HepG2 (cell line): ENCODE measurements around the gene METTL1. TPM values are rescaled to one million over a fixed set of nuclear protein-coding genes. Genes with fewer than 3 reads are reported as not detected.
A peak's percentile ranks its signal among the peaks of the same experiment; 100 is the strongest.

Source experiments
- ATAC-seq: fragments of 200-7000 bp; cut with Tn5 transposase; 3 replicates; pipeline ENCODE4 v1.9.1; 2020; ENCODE audit warnings: mild to moderate bottlenecking, moderate library complexity
- BruUV-seq: library from RNA; stranded (reverse); fragments of 400-500 nt; replicated peaks from 2 replicates; lab custom pipeline; 2021; lab: Mats Ljungman, UMichigan
- CTCF ChIA-PET: fragments of 300-600 bp; formaldehyde crosslinking; extraction: SDS; loops from one replicate; lab custom pipeline; 2021; ENCODE audit warnings: low total read pairs, inconsistent platforms, low intra/inter-chr PET ratio; lab: Yijun Ruan, JAX
- POLR2A ChIA-PET: fragments of 350-600 bp; sonication (Branson Sonifier 250); formaldehyde crosslinking; loops from one replicate; lab custom pipeline; 2020; ENCODE audit warnings: antibody characterized with exemption, inconsistent platforms; lab: Yijun Ruan, JAX
- DNase-seq: peaks from one replicate; pipeline ENCODE4 v3.0.0-alpha.2; 2015; ENCODE audit warnings: low spot score
- FAIRE-seq: peaks from 3 replicates; lab custom pipeline; 2011; peaks lifted over from hg19 to GRCh38; lab: Jason Lieb, UNC
- H2AFZ ChIP-seq: one replicate; pipeline ENCODE4 v1.6.1; 2011; ENCODE audit warnings: low read length, inconsistent platforms
- H3K27ac ChIP-seq: fragments of 300-600 bp; 3 replicates; pipeline ENCODE4 v1.8.0; 2011; ENCODE audit warnings: mixed run types, mild to moderate bottlenecking, mixed read lengths, low read length, inconsistent platforms; ENCODE audit not compliant: insufficient read depth; ENCODE audit errors: extremely low read length
- H3K27me3 ChIP-seq, 2 experiments: fragments of 200-600 bp in 1 of 2; 2 replicates in 1 of 2; 3 replicates in 1 of 2; pipeline versions ENCODE4 v1.6.0 to v1.8.0; 2011; ENCODE audit warnings: low read length in 2 of 2, mild to moderate bottlenecking in 2 of 2, moderate library complexity in 2 of 2, inconsistent platforms in 1 of 2; ENCODE audit not compliant: insufficient read depth in 2 of 2, control insufficient read depth in 1 of 2
- H3K36me3 ChIP-seq, 2 experiments: fragments of 200-600 bp in 1 of 2; replicated peaks in 1 of 2; 2 replicates in 1 of 2; 3 replicates in 1 of 2; pipeline versions ENCODE4 v1.5.1 to v1.8.0; 2011; ENCODE audit warnings: low read length in 2 of 2, inconsistent platforms in 1 of 2; ENCODE audit not compliant: insufficient read depth in 2 of 2, control insufficient read depth in 1 of 2
- H3K4me1 ChIP-seq: 2 replicates; pipeline ENCODE4 v1.5.1; 2012; ENCODE audit warnings: low read length, inconsistent platforms; ENCODE audit not compliant: insufficient read depth
- H3K4me2 ChIP-seq: 2 replicates; pipeline ENCODE4 v1.6.0; 2011; ENCODE audit warnings: low read depth, low read length, inconsistent platforms
- H3K4me3 ChIP-seq, 3 experiments: fragments of 200-600 bp in 1 of 3; sonication (generic), shearing (Covaris generic) in 1 of 3; replicated peaks in 1 of 3; 2 replicates each; pipeline ENCODE4 v1.5.1; 2011 to 2016; ENCODE audit warnings: low read length in 3 of 3, inconsistent platforms in 2 of 3, low read depth in 2 of 3, mild to moderate bottlenecking in 2 of 3, control low read depth in 1 of 3, mixed read lengths in 1 of 3; ENCODE audit not compliant: insufficient read depth in 1 of 3
- H3K79me2 ChIP-seq: one replicate; pipeline ENCODE4 v1.6.1; 2011; ENCODE audit warnings: low read length, inconsistent platforms; ENCODE audit not compliant: insufficient read depth
- H3K9ac ChIP-seq: 2 replicates; pipeline ENCODE4 v1.6.0; 2011; ENCODE audit warnings: mild to moderate bottlenecking, low read depth, low read length, inconsistent platforms; ENCODE audit not compliant: insufficient read depth
- H3K9me3 ChIP-seq: 2 replicates; pipeline ENCODE4 v1.5.1; 2012; ENCODE audit warnings: mild to moderate bottlenecking, low read length
- H4K20me1 ChIP-seq: 2 replicates; pipeline ENCODE4 v1.6.0; 2011; ENCODE audit warnings: inconsistent platforms, mild to moderate bottlenecking, low read length, moderate library complexity; ENCODE audit not compliant: insufficient read depth
- ELF1 ChIP-seq: sonication (generic); formaldehyde crosslinking; IDR thresholded peaks from 2 replicates; pipeline ENCODE4 v1.4.0; 2020; ENCODE audit warnings: missing genetic modification reagents
- ETV5 ChIP-seq: IDR thresholded peaks from 2 replicates; pipeline ENCODE4 v1.6.1; 2018; ENCODE audit warnings: missing biosample characterization, missing genetic modification reagents, inconsistent platforms, borderline replicate concordance
- FOSL2 ChIP-seq: sonication (generic); formaldehyde crosslinking; IDR thresholded peaks from 2 replicates; pipeline ENCODE4 v1.4.0; 2020; ENCODE audit warnings: missing genetic modification reagents
- MED13 ChIP-seq: sonication (generic); formaldehyde crosslinking; IDR thresholded peaks from 2 replicates; pipeline ENCODE4 v1.5.0; 2020; ENCODE audit warnings: missing genetic modification reagents
- SAP130 ChIP-seq: IDR thresholded peaks from 2 replicates; pipeline ENCODE4 v1.6.1; 2016; ENCODE audit warnings: low read depth
- SPEN ChIP-seq: sonication (generic); formaldehyde crosslinking; IDR thresholded peaks from 2 replicates; pipeline ENCODE4 v1.5.1; 2020; ENCODE audit warnings: low read depth, mild to moderate bottlenecking, missing genetic modification reagents
- STAG1 ChIP-seq: sonication (generic); formaldehyde crosslinking; IDR thresholded peaks from 2 replicates; pipeline ENCODE4 v1.4.0; 2020; ENCODE audit warnings: missing genetic modification reagents
- SUZ12 ChIP-seq: fragments of 150-350 bp; IDR thresholded peaks from 2 replicates; pipeline ENCODE4 v1.6.1; 2014; ENCODE audit warnings: low read depth, low read length
- ZMYM4 ChIP-seq: sonication (generic); formaldehyde crosslinking; IDR thresholded peaks from 2 replicates; pipeline ENCODE4 v1.8.1; 2023; ENCODE audit warnings: mild to moderate bottlenecking, missing genetic modification reagents
- ZNF274 ChIP-seq: sonication (generic); formaldehyde crosslinking; IDR thresholded peaks from 2 replicates; pipeline ENCODE4 v1.5.1; 2020; ENCODE audit warnings: mild to moderate bottlenecking, missing genetic modification reagents
- ZNF34 ChIP-seq: sonication (generic); formaldehyde crosslinking; IDR thresholded peaks from 2 replicates; pipeline ENCODE4 v1.4.0; 2020; ENCODE audit warnings: mild to moderate bottlenecking, missing genetic modification reagents, borderline replicate concordance
- WGBS: methylation state at CpG from one replicate; pipeline ENCODE4 v1.1.6; 2017; ENCODE audit warnings: low lambda C conversion rate; 5-methylcytosine and 5-hydroxymethylcytosine counted together
- in situ Hi-C: cut with HindIII; loops from 2 replicates; pipeline ENCODE4 v1.10.0; 2017; ENCODE audit warnings: low pct_unique_long_range_greater_than_20kb; ENCODE audit not compliant: extremely low pct_ligation_motif_present
- intact Hi-C: fragments of 100-400 bp; cut with micrococcal nuclease; formaldehyde crosslinking; loops from one replicate; pipeline ENCODE4 v1.10.0; 2022; ENCODE audit not compliant: unreplicated experiment
- polyA plus RNA-seq, 8 experiments: library from polyadenylated mRNA; depleted of rRNA in 3 of 8; stranded (reverse) in 7 of 8; unstranded in 1 of 8; fragments of >200 nt; fragmentation: Illumina TruSeq in 4 of 8; extraction: Trizol in 4 of 8; gene quantifications; 2 replicates each; pipeline versions ENCODE4 v1.2.1 to v1.2.3, GENCODE V29; 2011 to 2016; ENCODE audit warnings: low read depth in 4 of 8, missing spikeins in 1 of 8, mixed read lengths in 1 of 8; ENCODE audit not compliant: insufficient read depth in 1 of 8
- total RNA-seq, 5 experiments: library from RNA; depleted of rRNA; stranded (reverse); fragments of >200 nt; fragmentation: Illumina TruSeq; extraction: Trizol; gene quantifications; 2 replicates each; pipeline ENCODE4 v1.2.3, GENCODE V29; 2016; ENCODE audit warnings: low read depth in 1 of 5
- TF ChIP-seq, protein P1 (sequence below): sonication (generic); formaldehyde crosslinking; IDR thresholded peaks from 2 replicates; pipeline ENCODE4 v1.4.0; 2020; ENCODE audit warnings: low read depth, mild to moderate bottlenecking, missing genetic modification reagents
- TF ChIP-seq, protein P2 (sequence below): fragments of 450-650 bp; IDR thresholded peaks from 2 replicates; pipeline ENCODE4 v1.6.1; 2017; ENCODE audit warnings: mild to moderate bottlenecking
- TF ChIP-seq, protein P3 (sequence below): sonication (generic); formaldehyde crosslinking; IDR thresholded peaks from 2 replicates; pipeline ENCODE4 v1.8.1; 2023; ENCODE audit warnings: missing genetic modification reagents, mild to moderate bottlenecking, borderline replicate concordance
- TF ChIP-seq, protein P4 (sequence below): sonication (generic); formaldehyde crosslinking; IDR thresholded peaks from 2 replicates; pipeline ENCODE4 v1.5.1; 2020; ENCODE audit warnings: missing genetic modification reagents, mild to moderate bottlenecking, borderline replicate concordance

Gene METTL1
- total and polyA plus RNA-seq, 2 of the 13 experiments (the other 11 are each of a cell fraction or from before 2014, with no cell fraction given), result 34.7 to 36.9 TPM

DNA sequence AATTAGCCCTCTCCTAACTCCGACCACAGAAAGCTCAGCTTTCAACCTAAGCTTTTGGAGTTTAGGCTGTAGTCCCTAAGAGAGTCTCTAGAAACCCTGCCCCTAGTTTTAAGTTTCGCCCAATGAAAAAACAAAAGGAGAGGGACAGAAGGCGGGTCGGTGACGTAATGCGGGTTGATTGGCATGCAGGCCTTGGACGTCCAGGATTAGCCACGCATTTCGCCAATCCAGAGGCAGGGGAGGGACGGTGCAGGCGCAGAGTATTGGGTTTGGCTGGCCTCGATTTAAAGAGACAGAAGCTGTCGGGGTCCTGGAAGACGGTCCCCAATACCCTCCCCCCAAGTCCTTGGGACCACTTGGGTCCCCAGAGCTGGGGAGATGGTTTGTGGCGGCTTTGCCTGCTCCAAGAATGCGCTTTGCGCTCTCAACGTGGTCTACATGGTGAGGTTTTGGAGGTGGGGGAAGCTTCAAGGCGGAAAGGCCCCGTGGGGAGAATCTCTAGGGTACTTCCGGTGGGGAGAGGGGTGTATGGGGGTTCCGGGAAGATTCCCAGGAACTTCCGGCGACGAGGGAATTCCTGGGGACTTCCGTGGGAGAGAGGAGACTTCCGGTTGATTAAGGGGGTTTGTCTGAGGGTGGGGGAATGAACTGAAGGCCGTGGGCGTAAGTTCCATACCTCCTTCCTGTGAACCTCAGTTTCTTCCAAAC, 27.0 kb downstream of the METTL1 start, which contains the start of gene TSPAN31:
Gene TSPAN31 (plus strand): TSS at position 263 of the 708 bp plus-strand sequence. CDS start 116 bp downstream, at position 379.
- Histone ChIP-seq H3K36me3 (peaks cover 4 to 33% of the 10 kb centered on the region in 2 experiments; a peak in 4 of 5 replicates), H3K9me3 (no peaks in the 10 kb centered on the region), H3K27ac (peak within 1 kb of the TSS; percentile 94), H3K27me3 (peaks cover 0 to 10% of the 10 kb centered on the region in 2 experiments; a peak in 3 of 5 replicates), H3K9ac (peak within 1 kb of the TSS; percentile 94), H3K4me2 (peak within 1 kb of the TSS; percentile 96), H4K20me1 (no peaks in the 10 kb centered on the region), H2AFZ (no peak within 1 kb of the TSS), H3K4me3 (peak within 1 kb of the TSS; percentile 63 to 80 (median 71)), H3K79me2 (peaks cover 10% of the 10 kb centered on the region), H3K4me1 (peaks cover 37% of the 10 kb centered on the region)
- peak; percentile 97 for DNase-seq
- ChIA-PET POLR2A (interaction anchor here (0.6 to 2.6 kb wide), 13 partner anchors 9 to 1664 kb away, joined by 3 to 29 read pairs (median 5); partner anchors contain the start of genes CTDSP2, DDIT3, EEF1AKMT3 and METTL1), CTCF (no interaction called here)
- WGBS, result 2% methylated on average over 25 of the region's 29 CpGs
- intact Hi-C loops, result loop anchor here (1.0 kb wide), 1 partner anchor 7 kb away; the partner anchor contains the start of gene CDK4
- peak; percentile 98 for FAIRE-seq
- ATAC-seq, result peak; percentile 90
- no TSS peak for BruUV-seq
- in situ Hi-C loops, result no loop called here
- TF ChIP-seq FOSL2 (CRISPR knock-in tag) (no peak), ZMYM4 (peak; percentile 48; the same call in 1 of the 2 replicates), MED13 (CRISPR knock-in tag) (no peak), ZNF274 (no peak), SUZ12 (no peak), SPEN (no peak), ZNF34 (CRISPR knock-in tag) (no peak), STAG1 (CRISPR knock-in tag) (no peak), ETV5 (CRISPR knock-in tag) (peak; percentile 68), ELF1 (CRISPR knock-in tag) (peak; percentile 73), SAP130 (peak; percentile 37)
- TF ChIP-seq, protein P1, sequence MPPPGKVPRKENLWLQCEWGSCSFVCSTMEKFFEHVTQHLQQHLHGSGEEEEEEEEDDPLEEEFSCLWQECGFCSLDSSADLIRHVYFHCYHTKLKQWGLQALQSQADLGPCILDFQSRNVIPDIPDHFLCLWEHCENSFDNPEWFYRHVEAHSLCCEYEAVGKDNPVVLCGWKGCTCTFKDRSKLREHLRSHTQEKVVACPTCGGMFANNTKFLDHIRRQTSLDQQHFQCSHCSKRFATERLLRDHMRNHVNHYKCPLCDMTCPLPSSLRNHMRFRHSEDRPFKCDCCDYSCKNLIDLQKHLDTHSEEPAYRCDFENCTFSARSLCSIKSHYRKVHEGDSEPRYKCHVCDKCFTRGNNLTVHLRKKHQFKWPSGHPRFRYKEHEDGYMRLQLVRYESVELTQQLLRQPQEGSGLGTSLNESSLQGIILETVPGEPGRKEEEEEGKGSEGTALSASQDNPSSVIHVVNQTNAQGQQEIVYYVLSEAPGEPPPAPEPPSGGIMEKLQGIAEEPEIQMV (CRISPR knock-in tag), result no peak
- TF ChIP-seq, protein P2, sequence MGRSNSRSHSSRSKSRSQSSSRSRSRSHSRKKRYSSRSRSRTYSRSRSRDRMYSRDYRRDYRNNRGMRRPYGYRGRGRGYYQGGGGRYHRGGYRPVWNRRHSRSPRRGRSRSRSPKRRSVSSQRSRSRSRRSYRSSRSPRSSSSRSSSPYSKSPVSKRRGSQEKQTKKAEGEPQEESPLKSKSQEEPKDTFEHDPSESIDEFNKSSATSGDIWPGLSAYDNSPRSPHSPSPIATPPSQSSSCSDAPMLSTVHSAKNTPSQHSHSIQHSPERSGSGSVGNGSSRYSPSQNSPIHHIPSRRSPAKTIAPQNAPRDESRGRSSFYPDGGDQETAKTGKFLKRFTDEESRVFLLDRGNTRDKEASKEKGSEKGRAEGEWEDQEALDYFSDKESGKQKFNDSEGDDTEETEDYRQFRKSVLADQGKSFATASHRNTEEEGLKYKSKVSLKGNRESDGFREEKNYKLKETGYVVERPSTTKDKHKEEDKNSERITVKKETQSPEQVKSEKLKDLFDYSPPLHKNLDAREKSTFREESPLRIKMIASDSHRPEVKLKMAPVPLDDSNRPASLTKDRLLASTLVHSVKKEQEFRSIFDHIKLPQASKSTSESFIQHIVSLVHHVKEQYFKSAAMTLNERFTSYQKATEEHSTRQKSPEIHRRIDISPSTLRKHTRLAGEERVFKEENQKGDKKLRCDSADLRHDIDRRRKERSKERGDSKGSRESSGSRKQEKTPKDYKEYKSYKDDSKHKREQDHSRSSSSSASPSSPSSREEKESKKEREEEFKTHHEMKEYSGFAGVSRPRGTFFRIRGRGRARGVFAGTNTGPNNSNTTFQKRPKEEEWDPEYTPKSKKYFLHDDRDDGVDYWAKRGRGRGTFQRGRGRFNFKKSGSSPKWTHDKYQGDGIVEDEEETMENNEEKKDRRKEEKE, result no peak
- TF ChIP-seq, protein P3, sequence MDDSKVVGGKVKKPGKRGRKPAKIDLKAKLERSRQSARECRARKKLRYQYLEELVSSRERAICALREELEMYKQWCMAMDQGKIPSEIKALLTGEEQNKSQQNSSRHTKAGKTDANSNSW, result no peak
- TF ChIP-seq, protein P4, sequence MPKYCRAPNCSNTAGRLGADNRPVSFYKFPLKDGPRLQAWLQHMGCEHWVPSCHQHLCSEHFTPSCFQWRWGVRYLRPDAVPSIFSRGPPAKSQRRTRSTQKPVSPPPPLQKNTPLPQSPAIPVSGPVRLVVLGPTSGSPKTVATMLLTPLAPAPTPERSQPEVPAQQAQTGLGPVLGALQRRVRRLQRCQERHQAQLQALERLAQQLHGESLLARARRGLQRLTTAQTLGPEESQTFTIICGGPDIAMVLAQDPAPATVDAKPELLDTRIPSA (CRISPR knock-in tag), result no peak
